HCT116 (cell line): ENCODE results near the gene DNAJC5.
A peak's percentile ranks its signal among the peaks of the same experiment; 100 is the strongest.

Experiments
- CBX3 ChIP-seq: IDR thresholded peaks from 2 replicates; pipeline ENCODE4 v1.6.1; 2012; ENCODE audit warnings: low read depth
- CTCF ChIP-seq, 3 experiments: fragments of 200-600 bp in 1 of 3; sonication (generic) in 1 of 3; IDR thresholded peaks in 2 of 3; conservative IDR thresholded peaks in 1 of 3; 2 replicates each; pipeline ENCODE4 v1.5.1; 2012 to 2017; ENCODE audit warnings: low read depth in 2 of 3, low read length in 2 of 3, antibody characterized with exemption in 1 of 3, borderline replicate concordance in 1 of 3, control low read depth in 1 of 3, mild to moderate bottlenecking in 1 of 3, mixed read lengths in 1 of 3, mixed run types in 1 of 3, moderate library complexity in 1 of 3; ENCODE audit not compliant: insufficient read depth in 1 of 3
- EGR1 ChIP-seq: IDR thresholded peaks from 2 replicates; pipeline ENCODE4 v1.6.1; 2012; ENCODE audit warnings: low read depth
- EZH2phosphoT487 ChIP-seq: fragments of 200-600 bp; IDR thresholded peaks from 2 replicates; pipeline ENCODE4 v1.6.1; 2018; ENCODE audit warnings: antibody characterized with exemption, borderline replicate concordance
- JUND ChIP-seq: IDR thresholded peaks from 2 replicates; pipeline ENCODE4 v1.6.1; 2012
- POLR2A ChIP-seq: IDR thresholded peaks from 2 replicates; pipeline ENCODE4 v1.7.0; 2011; ENCODE audit warnings: borderline replicate concordance; ENCODE audit not compliant: insufficient read depth, insufficient read length; ENCODE audit errors: extremely low read depth
- POLR2AphosphoS5 ChIP-seq: IDR thresholded peaks from 2 replicates; pipeline ENCODE4 v1.6.1; 2011; ENCODE audit warnings: mild to moderate bottlenecking, low read depth, low read length, moderate library complexity
- RAD21 ChIP-seq: IDR thresholded peaks from 2 replicates; pipeline ENCODE4 v1.6.1; 2012; ENCODE audit warnings: low read depth, mild to moderate bottlenecking
- SP1 ChIP-seq: IDR thresholded peaks from 2 replicates; pipeline ENCODE4 v1.6.1; 2012; ENCODE audit warnings: low read depth
- ZNF274 ChIP-seq: fragments of 200-500 bp; sonication (Bioruptor generic); IDR thresholded peaks from 2 replicates; pipeline ENCODE4 v1.6.1; 2014; ENCODE audit warnings: mild to moderate bottlenecking, low read depth, low read length, inconsistent platforms
- TF ChIP-seq, protein P1 (sequence below): IDR thresholded peaks from 2 replicates; pipeline ENCODE4 v1.6.1; 2012; ENCODE audit warnings: low read depth
- TF ChIP-seq, protein P2 (sequence below): IDR thresholded peaks from 2 replicates; pipeline ENCODE4 v1.6.1; 2012

DNA sequence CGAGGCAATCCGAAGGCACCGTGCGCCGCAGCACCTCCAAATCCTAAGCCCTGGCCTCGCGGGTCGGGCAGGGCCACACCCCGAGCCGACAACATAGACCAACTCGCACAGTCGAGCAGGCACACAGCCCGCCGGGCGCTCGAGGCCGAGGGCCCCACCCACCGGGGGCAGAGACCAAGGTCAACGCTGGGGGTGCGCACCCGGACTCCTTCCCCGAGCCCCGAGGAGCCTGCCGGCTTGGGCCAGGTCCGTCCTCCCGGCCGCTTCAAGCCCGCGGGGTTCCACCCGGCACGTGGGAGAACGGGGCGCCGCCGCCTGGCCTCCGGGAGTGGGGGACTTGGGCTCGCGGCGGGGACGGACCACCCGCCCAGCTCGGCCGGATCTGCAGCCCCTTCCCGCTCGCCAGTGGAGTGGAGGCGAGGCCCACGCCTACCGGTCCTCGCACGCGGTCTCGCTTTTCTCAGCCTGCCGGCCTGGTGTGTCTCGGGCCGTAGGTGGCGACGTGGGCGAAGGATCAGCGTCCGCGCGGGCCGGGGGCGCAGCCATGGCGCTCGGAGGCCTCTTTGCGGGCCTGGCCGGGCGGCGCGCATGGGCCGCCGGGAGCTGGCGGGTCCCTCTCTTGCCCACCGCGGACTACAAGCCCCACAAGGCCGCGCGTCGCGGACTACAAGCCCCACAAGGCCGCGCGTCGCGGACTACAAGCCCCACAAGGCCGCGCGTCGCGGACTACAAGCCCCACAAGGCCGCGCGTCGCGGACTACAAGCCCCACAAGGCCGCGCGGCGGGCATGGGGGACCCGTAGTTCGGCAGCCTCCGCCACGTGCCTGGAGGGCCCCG, 61.1 kb downstream of the DNAJC5 start, which contains the start of gene UCKL1:
- TF ChIP-seq, protein P1, sequence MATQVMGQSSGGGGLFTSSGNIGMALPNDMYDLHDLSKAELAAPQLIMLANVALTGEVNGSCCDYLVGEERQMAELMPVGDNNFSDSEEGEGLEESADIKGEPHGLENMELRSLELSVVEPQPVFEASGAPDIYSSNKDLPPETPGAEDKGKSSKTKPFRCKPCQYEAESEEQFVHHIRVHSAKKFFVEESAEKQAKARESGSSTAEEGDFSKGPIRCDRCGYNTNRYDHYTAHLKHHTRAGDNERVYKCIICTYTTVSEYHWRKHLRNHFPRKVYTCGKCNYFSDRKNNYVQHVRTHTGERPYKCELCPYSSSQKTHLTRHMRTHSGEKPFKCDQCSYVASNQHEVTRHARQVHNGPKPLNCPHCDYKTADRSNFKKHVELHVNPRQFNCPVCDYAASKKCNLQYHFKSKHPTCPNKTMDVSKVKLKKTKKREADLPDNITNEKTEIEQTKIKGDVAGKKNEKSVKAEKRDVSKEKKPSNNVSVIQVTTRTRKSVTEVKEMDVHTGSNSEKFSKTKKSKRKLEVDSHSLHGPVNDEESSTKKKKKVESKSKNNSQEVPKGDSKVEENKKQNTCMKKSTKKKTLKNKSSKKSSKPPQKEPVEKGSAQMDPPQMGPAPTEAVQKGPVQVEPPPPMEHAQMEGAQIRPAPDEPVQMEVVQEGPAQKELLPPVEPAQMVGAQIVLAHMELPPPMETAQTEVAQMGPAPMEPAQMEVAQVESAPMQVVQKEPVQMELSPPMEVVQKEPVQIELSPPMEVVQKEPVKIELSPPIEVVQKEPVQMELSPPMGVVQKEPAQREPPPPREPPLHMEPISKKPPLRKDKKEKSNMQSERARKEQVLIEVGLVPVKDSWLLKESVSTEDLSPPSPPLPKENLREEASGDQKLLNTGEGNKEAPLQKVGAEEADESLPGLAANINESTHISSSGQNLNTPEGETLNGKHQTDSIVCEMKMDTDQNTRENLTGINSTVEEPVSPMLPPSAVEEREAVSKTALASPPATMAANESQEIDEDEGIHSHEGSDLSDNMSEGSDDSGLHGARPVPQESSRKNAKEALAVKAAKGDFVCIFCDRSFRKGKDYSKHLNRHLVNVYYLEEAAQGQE = no peak
- TF ChIP-seq POLR2AphosphoS5 (peak; percentile 87), CTCF (IDR thresholded peaks at IDR 0.05 in 2 of 3, conservative IDR thresholded peaks at IDR 0.05 in 1 of 3; ENCODE audit: borderline replicate concordance in 1 of 3, insufficient read depth in 1 of 3, low read depth in 2 of 3, low read length in 2 of 3) (no peak), EZH2phosphoT487 (no peak), RAD21 (no peak), JUND (no peak), POLR2A (no peak), EGR1 (no peak), SP1 (no peak), ZNF274 (no peak), CBX3 (no peak)
- TF ChIP-seq, protein P2, sequence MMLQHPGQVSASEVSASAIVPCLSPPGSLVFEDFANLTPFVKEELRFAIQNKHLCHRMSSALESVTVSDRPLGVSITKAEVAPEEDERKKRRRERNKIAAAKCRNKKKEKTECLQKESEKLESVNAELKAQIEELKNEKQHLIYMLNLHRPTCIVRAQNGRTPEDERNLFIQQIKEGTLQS = no peak
